ENCODE results near the gene SFXN3. TPM values are rescaled to one million over a fixed set of nuclear protein-coding genes. Genes with fewer than 3 reads are reported as not detected.

SFXN3 gene
- total RNA-seq, 6 donors from 2014 or later = 59.6 to 360 (median 100) TPM

DNA sequence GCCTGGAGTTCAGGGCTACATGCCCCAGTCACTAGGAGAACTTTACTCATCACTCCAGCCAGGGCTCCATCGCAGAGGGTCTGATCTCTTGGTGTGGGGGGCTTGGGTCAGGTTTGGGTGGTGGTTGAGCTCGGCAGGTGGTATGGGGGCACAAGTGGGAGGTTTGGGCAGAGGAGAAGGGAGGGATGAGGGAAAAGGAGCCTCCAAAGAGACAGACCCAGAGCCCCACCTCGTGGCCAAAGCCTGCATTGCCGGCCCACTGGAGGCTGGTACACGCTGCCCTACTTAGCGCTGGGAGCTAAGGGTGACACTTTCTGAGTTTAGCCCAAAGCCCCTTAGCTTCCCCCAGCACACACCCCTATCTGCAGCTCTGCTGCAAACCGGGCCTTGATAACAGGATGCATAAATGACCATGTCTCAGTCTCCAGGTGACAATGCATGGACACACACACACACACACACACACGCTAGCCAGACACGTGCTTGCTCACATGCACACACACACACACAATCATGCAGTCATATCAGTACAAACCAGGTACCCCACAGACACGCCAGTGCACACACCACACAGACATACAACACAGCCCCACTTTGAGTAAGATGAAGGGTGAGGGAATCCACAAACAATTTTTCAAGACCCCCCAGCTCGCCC, 16.7 kb upstream of the SFXN3 start:
- TF ChIP-seq, protein P1, sequence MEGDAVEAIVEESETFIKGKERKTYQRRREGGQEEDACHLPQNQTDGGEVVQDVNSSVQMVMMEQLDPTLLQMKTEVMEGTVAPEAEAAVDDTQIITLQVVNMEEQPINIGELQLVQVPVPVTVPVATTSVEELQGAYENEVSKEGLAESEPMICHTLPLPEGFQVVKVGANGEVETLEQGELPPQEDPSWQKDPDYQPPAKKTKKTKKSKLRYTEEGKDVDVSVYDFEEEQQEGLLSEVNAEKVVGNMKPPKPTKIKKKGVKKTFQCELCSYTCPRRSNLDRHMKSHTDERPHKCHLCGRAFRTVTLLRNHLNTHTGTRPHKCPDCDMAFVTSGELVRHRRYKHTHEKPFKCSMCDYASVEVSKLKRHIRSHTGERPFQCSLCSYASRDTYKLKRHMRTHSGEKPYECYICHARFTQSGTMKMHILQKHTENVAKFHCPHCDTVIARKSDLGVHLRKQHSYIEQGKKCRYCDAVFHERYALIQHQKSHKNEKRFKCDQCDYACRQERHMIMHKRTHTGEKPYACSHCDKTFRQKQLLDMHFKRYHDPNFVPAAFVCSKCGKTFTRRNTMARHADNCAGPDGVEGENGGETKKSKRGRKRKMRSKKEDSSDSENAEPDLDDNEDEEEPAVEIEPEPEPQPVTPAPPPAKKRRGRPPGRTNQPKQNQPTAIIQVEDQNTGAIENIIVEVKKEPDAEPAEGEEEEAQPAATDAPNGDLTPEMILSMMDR (IDR thresholded peaks at IDR 0.05) = peak; percentile 87 to 96 (median 92)
- TF ChIP-seq POLR2AphosphoS5 (IDR thresholded peaks at IDR 0.05) (no peak), EP300 (IDR thresholded peaks at IDR 0.05) (no peak), POLR2A (IDR thresholded peaks at IDR 0.05) (no peak)
- H3K4me3 ChIP-seq = no peak overlapping the region
- no peaks in the 10 kb centered on the region for H3K36me3 ChIP-seq
- H3K4me1 ChIP-seq = peaks cover 18 to 33% (median 28%) of the 10 kb centered on the region in 4 donors
- H3K27ac ChIP-seq = no peak overlapping the region
- peak; percentile 82 to 95 for DNase-seq
- no peaks in the 10 kb centered on the region for H3K9me3 ChIP-seq
- peaks cover 0 to 5% (median 2%) of the 10 kb centered on the region in 4 donors for H3K27me3 ChIP-seq
- peak; percentile 82 to 85 for ATAC-seq (ENCODE audit: low FRiP score in 2 of 2)
- 11 to 18% methylated on average over 10 to 11 of the region's 11 CpGs for WGBS, 2 donors

DNA sequence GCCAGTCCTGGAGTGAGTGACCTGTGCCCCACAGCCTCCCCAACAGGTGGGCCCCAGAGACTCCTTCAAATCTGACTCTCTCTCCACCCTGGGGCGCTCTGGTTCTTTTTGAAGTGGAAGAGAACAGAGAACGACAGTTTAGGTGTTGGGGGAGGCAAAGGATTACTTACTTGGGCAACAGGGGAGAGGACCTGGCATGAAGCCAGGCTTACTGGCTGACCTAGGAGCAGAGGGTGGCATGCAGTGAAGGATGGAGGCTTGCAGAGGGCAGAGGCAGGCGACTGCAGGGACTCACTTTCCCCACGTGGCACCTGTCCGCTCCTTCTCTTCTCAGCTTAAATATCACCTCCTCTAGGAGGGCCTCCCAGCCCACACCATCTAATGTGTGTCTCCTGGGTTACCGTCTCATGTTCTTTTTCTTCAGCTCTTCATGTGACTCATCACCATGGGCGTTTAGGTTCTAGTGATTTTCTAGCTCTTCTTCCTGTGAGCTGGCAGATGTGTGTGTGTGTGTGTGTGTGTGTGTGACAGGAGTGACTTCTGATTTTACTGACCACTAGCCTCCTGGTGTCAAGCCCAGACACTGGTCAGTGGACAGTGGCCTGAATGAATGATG, 16.0 kb upstream of the SFXN3 start:
- TF ChIP-seq, protein P1 (IDR thresholded peaks at IDR 0.05) = no peak
- TF ChIP-seq POLR2A (IDR thresholded peaks at IDR 0.05) (no peak), EP300 (IDR thresholded peaks at IDR 0.05) (no peak), POLR2AphosphoS5 (IDR thresholded peaks at IDR 0.05) (no peak)
- Histone ChIP-seq H3K4me1 (peaks cover 18 to 33% (median 28%) of the 10 kb centered on the region in 4 donors), H3K36me3 (no peaks in the 10 kb centered on the region), H3K9me3 (no peaks in the 10 kb centered on the region), H3K27me3 (peaks cover 0 to 5% (median 2%) of the 10 kb centered on the region in 4 donors), H3K4me3 (no peak overlapping the region), H3K27ac (no peak overlapping the region)
- no peak for DNase-seq
- 43 to 50% methylated on average over 6 to 7 of the region's 7 CpGs for WGBS, 2 donors
- no peak for ATAC-seq (ENCODE audit: low FRiP score in 2 of 2)

- Histone ChIP-seq H3K4me1 (peaks cover 18 to 33% (median 28%) of the 10 kb centered on the region in 4 donors), H3K27me3 (peaks cover 0 to 5% (median 2%) of the 10 kb centered on the region in 4 donors), H3K36me3 (no peaks in the 10 kb centered on the region), H3K27ac (no peak overlapping the region), H3K4me3 (no peak overlapping the region), H3K9me3 (no peaks in the 10 kb centered on the region)
- no peak for TF ChIP-seq EP300 (IDR thresholded peaks at IDR 0.05)
- TF ChIP-seq, protein P1 (IDR thresholded peaks at IDR 0.05) = no peak
- TF ChIP-seq POLR2AphosphoS5 (IDR thresholded peaks at IDR 0.05) = no peak
- TF ChIP-seq POLR2A (IDR thresholded peaks at IDR 0.05) = no peak
- ATAC-seq (ENCODE audit: low FRiP score in 2 of 2) (no peak), DNase-seq (peak in 1 of 2 donors; percentile 73)
- WGBS, 2 donors = 89% methylated on average over 6 of the region's 8 CpGs; no CpG with 5 or more reads in 1 of the 2 donors
These were observed 15.5 kb upstream of the SFXN3 start for GRCh38 chr10:101015582-101015973.

- no peak overlapping the region for H3K27ac ChIP-seq
- ATAC-seq (ENCODE audit: low FRiP score in 2 of 2) (no peak), DNase-seq (no peak)
- TF ChIP-seq POLR2A (IDR thresholded peaks at IDR 0.05) (no peak), EP300 (IDR thresholded peaks at IDR 0.05) (no peak), POLR2AphosphoS5 (IDR thresholded peaks at IDR 0.05) (no peak)
- TF ChIP-seq, protein P1 (IDR thresholded peaks at IDR 0.05) = no peak
- H3K27me3 ChIP-seq = peaks cover 0 to 5% (median 2%) of the 10 kb centered on the region in 4 donors
- H3K4me3 ChIP-seq = no peak overlapping the region
- no peaks in the 10 kb centered on the region for H3K36me3 ChIP-seq
- H3K4me1 ChIP-seq = peaks cover 18 to 31% (median 25%) of the 10 kb centered on the region in 4 donors
- 74 to 83% methylated on average over 5 of the region's 5 CpGs for WGBS, 2 donors
- H3K9me3 ChIP-seq = no peaks in the 10 kb centered on the region
These were observed 14.2 kb upstream of the SFXN3 start for GRCh38 chr10:101016814-101017213.

All from upper lobe of left lung (tissue), 6 donors.